Pancreas (tissue), 10 donors: ENCODE results near the gene LZTS2. TPM values are rescaled to one million over a fixed set of nuclear protein-coding genes. Genes with fewer than 3 reads are reported as not detected.

Experiments used
- ATAC-seq, 4 donors: fragments of 200-7000 bp; cut with Tn5 transposase; one replicate each; pipeline versions ENCODE4 v1.8.0 to v1.9.1; 2020; ENCODE audit warnings: mild to moderate bottlenecking in 4 of 4, moderate library complexity in 4 of 4
- DNase-seq, 6 donors: peaks; one replicate each; pipeline ENCODE4 v3.0.0-alpha.2; 2020
- FAIRE-seq: peaks from 2 replicates; lab custom pipeline; 2012; peaks lifted over from hg19 to GRCh38; lab: Jason Lieb, UNC
- H3K27ac ChIP-seq, 4 donors: fragments of 200-600 bp; sonication (generic); 1 replicate in 3 of 4; 2 replicates in 1 of 4; pipeline versions ENCODE4 v1.5.0 to v1.8.0; 2020
- H3K27me3 ChIP-seq, 4 donors: fragments of 200-600 bp; one replicate each; pipeline ENCODE4 v1.8.0; 2021
- H3K36me3 ChIP-seq, 3 donors: fragments of 200-600 bp; sonication (generic) in 1 of 3; one replicate each; pipeline versions ENCODE4 v1.5.0 to v1.8.0; 2020 to 2021
- H3K4me1 ChIP-seq, 3 donors: fragments of 200-600 bp; one replicate each; pipeline ENCODE4 v1.8.0; 2021
- H3K4me3 ChIP-seq, 4 donors: fragments of 200-600 bp; sonication (generic) in 2 of 4; one replicate each; pipeline versions ENCODE4 v1.5.0 to v1.8.0; 2020 to 2021
- H3K9me3 ChIP-seq, 4 donors: fragments of 200-600 bp; one replicate each; pipeline ENCODE4 v1.8.0; 2021
- CTCF ChIP-seq, 4 donors: fragments of 200-600 bp; sonication (generic) in 3 of 4; IDR thresholded peaks; one replicate each; pipeline versions ENCODE4 v1.5.0 to v1.8.0; 2021; ENCODE audit warnings: antibody characterized with exemption in 4 of 4
- WGBS, 2 donors: extraction: QIAGEN DNeasy Blood & Tissue Kit; methylation state at CpG; one replicate each; pipeline ENCODE4 v1.1.7; 2013; 5-methylcytosine and 5-hydroxymethylcytosine counted together
- intact Hi-C, 3 donors: fragments of 100-400 bp; cut with DNase I; formaldehyde crosslinking; loops; one replicate each; pipeline versions ENCODE4 v1.11.1 to v1.14.2; 2022
- polyA plus RNA-seq, 2 donors: library from polyadenylated mRNA; stranded (reverse); fragments of 200-250 nt; gene quantifications; one replicate each; pipeline ENCODE4 v1.2.3, GENCODE V29; 2013
- total RNA-seq, 6 donors: library from RNA; stranded (reverse); fragmentation: NEBNext Ultra II Directional in 4 of 6; extraction: Animal tissue kit (Norgen Biotek cat#: 25700) in 4 of 6; gene quantifications; one replicate each; pipeline versions ENCODE4 v1.2.1 to v1.2.4, GENCODE V29; 2021 to 2023
- donor health status: healthy with polysubstance abuse.
- donor health status: DM: no; HTN: no; CAD: no; lungs with moderate emphysema.
- donor health status: DM: no; HTN: no; CAD: no.
- donor health status: control.
- donor health status: control.
- donor health status: Bipolar disorder and iron deficiency.
- donor health status: DM: yes; HTN: yes; CAD: no.
- donor health status: DM: no; HTN: no; CAD: no.
- donor health status: DM: no; HTN: no; CAD: no.
- donor health status: DM: yes; HTN: yes; CAD: no.

The LZTS2 gene
- total and polyA plus RNA-seq, 8 donors: 10.5 to 52.2 (median 17.3) TPM

- no peak for FAIRE-seq
- WGBS, 2 donors: 19 to 20% methylated on average over 14 of the region's 14 CpGs
- intact Hi-C loops: no loop called here
These were observed 13.1 kb downstream of the LZTS2 start for GRCh38 chr10:101012525-101013364.

GRCh38 chr10:101013365-101013825 lies 13.8 kb downstream of the LZTS2 start:
- no peaks in the 10 kb centered on the region for H3K9me3 ChIP-seq
- intact Hi-C loops: no loop called here
- 28 to 32% methylated on average over 9 of the region's 9 CpGs for WGBS, 2 donors
- H3K27me3 ChIP-seq: no peaks in the 10 kb centered on the region
- ATAC-seq (no peak), DNase-seq (peak in 1 of 6 donors; percentile 18), FAIRE-seq (no peak)
- no peaks in the 10 kb centered on the region for H3K36me3 ChIP-seq
- no peak for TF ChIP-seq CTCF (IDR thresholded peaks at IDR 0.05)
- no peak overlapping the region for H3K4me3 ChIP-seq
- H3K4me1 ChIP-seq: peaks cover 0 to 5% (median 0%) of the 10 kb centered on the region in 3 donors
- H3K27ac ChIP-seq: no peak overlapping the region

More at GRCh38 chr10:101012525-101013364, 13.1 kb downstream of the LZTS2 start:
- peaks cover 0 to 5% (median 0%) of the 10 kb centered on the region in 3 donors for H3K4me1 ChIP-seq
- no peaks in the 10 kb centered on the region for H3K27me3 ChIP-seq
- DNase-seq (peak in 5 of 6 donors; percentile 79 to 90 (median 84)), ATAC-seq (peak; percentile 82 to 93 (median 89))
- H3K9me3 ChIP-seq: no peaks in the 10 kb centered on the region
- no peaks in the 10 kb centered on the region for H3K36me3 ChIP-seq
- H3K27ac ChIP-seq: no peak overlapping the region
- H3K4me3 ChIP-seq: no peak overlapping the region
- peak; percentile 78 to 91 (median 79) for TF ChIP-seq CTCF (IDR thresholded peaks at IDR 0.05)

- peak in 5 of 6 donors; percentile 58 to 95 (median 82) for DNase-seq
- peaks cover 0 to 5% (median 0%) of the 10 kb centered on the region in 3 donors for H3K4me1 ChIP-seq
- TF ChIP-seq CTCF (IDR thresholded peaks at IDR 0.05): peak; percentile 73 to 85 (median 79)
- no peaks in the 10 kb centered on the region for H3K9me3 ChIP-seq
- intact Hi-C loops: no loop called here
- no peak for FAIRE-seq
- H3K27me3 ChIP-seq: no peaks in the 10 kb centered on the region
- ATAC-seq: peak; percentile 63 to 83 (median 80)
- no peaks in the 10 kb centered on the region for H3K36me3 ChIP-seq
- no peak overlapping the region for H3K4me3 ChIP-seq
- no peak overlapping the region for H3K27ac ChIP-seq
- WGBS, 2 donors: 12 to 13% methylated on average over 11 of the region's 11 CpGs
These were observed 14.7 kb downstream of the LZTS2 start for GRCh38 chr10:101014230-101014884.

- Histone ChIP-seq H3K36me3 (no peaks in the 10 kb centered on the region), H3K27ac (no peak overlapping the region), H3K4me1 (peaks cover 0 to 5% (median 0%) of the 10 kb centered on the region in 3 donors), H3K4me3 (no peak overlapping the region), H3K9me3 (no peaks in the 10 kb centered on the region), H3K27me3 (no peaks in the 10 kb centered on the region)
- DNase-seq: peak in 1 of 6 donors; percentile 52
- intact Hi-C loops: no loop called here
- WGBS, 2 donors: 35 to 40% methylated on average over 7 of the region's 7 CpGs
- no peak for ATAC-seq
- TF ChIP-seq CTCF (IDR thresholded peaks at IDR 0.05): no peak
- FAIRE-seq: no peak
These were observed 15.5 kb downstream of the LZTS2 start for GRCh38 chr10:101014966-101015581.
